ENCODE results near the gene FAM24B.

FAM24B gene

GRCh38 chr10:122830273-122830964 lies 49.0 kb downstream of the FAM24B start (continued):
- TF ChIP-seq POU6F1 (CRISPR knock-in tag; IDR thresholded peaks at IDR 0.05; ENCODE audit: borderline replicate concordance, low read depth) = no peak
- no peak for TF ChIP-seq CREB5 (CRISPR knock-in tag; IDR thresholded peaks at IDR 0.05; ENCODE audit: low read depth)
- no peak for TF ChIP-seq TOX (CRISPR knock-in tag; IDR thresholded peaks at IDR 0.05; ENCODE audit: borderline replicate concordance)

DNA sequence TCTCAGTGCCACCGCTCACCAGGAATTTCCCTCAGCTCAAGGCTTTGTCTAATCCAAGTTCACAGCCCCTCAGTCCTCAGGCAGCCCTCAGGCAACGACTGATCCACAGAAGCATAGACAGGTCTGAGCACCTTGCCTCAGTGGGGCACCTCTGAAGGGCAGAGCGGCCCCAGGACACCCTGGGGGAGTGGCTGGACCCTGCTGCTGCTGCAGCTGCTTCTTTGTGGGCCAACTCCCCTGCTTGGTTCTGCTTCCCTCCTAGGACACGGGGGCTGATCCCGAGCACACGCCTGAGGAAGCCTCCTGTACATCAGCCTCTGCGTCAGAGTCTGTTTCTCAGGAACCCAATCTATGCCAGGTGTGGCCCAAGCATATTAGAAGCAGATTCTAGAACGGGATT lies 49.9 kb downstream of the FAM24B start:
- ATAC-seq = no peak
- TF ChIP-seq CREB5 (CRISPR knock-in tag; IDR thresholded peaks at IDR 0.05; ENCODE audit: low read depth) (no peak), ARNTL (CRISPR knock-in tag; IDR thresholded peaks at IDR 0.05; ENCODE audit: borderline replicate concordance, low read depth) (no peak), ISL1 (CRISPR knock-in tag; IDR thresholded peaks at IDR 0.05) (no peak), ZFP30 (CRISPR knock-in tag; IDR thresholded peaks at IDR 0.05) (no peak), ZC3H10 (CRISPR knock-in tag; IDR thresholded peaks at IDR 0.05) (no peak), ESRRG (CRISPR knock-in tag; IDR thresholded peaks at IDR 0.05) (no peak), ZNF8 (CRISPR knock-in tag; IDR thresholded peaks at IDR 0.05) (no peak), PPARA (CRISPR knock-in tag; IDR thresholded peaks at IDR 0.05; ENCODE audit: borderline replicate concordance) (no peak), TOX (CRISPR knock-in tag; IDR thresholded peaks at IDR 0.05; ENCODE audit: borderline replicate concordance) (no peak), GLIS3 (CRISPR knock-in tag; IDR thresholded peaks at IDR 0.05) (no peak), ZNF70 (CRISPR knock-in tag; IDR thresholded peaks at IDR 0.05) (no peak), OSR1 (CRISPR knock-in tag; IDR thresholded peaks at IDR 0.05) (no peak), RARB (CRISPR knock-in tag; IDR thresholded peaks at IDR 0.05) (no peak), TCF4 (CRISPR knock-in tag; IDR thresholded peaks at IDR 0.05; ENCODE audit: borderline replicate concordance) (no peak)
- TF ChIP-seq, protein P1, sequence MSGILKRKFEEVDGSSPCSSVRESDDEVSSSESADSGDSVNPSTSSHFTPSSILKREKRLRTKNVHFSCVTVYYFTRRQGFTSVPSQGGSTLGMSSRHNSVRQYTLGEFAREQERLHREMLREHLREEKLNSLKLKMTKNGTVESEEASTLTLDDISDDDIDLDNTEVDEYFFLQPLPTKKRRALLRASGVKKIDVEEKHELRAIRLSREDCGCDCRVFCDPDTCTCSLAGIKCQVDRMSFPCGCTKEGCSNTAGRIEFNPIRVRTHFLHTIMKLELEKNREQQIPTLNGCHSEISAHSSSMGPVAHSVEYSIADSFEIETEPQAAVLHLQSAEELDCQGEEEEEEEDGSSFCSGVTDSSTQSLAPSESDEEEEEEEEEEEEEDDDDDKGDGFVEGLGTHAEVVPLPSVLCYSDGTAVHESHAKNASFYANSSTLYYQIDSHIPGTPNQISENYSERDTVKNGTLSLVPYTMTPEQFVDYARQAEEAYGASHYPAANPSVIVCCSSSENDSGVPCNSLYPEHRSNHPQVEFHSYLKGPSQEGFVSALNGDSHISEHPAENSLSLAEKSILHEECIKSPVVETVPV (CRISPR knock-in tag; IDR thresholded peaks at IDR 0.05) = no peak

DNA sequence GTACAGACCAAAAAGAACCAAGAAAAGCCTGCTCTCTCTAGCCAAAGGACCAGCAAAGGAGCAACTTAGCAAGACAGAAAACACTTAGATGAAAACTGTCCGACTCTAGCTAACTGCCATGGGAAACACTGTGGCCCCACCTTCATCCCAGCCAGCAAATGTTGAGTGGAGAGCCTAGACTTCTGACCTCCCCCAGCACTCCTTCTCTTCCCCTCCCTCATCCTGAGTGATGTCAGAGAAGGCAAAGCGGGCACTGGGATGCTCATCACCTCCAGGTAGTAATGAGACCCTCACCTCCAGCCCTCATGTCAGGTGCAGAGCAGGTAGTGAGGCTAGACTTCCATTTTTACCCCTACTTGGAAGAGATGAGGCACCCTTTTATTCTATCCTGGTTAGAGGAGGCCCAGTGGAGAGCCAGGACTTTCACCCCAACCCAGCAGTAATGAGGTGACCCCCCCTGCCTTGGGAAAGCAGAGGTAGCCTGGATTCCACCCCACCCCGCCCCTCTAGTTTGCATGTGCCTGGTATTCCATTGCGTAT lies 50.6 kb downstream of the FAM24B start:
- TF ChIP-seq ARNTL (CRISPR knock-in tag; IDR thresholded peaks at IDR 0.05; ENCODE audit: borderline replicate concordance, low read depth) (no peak), ESRRG (CRISPR knock-in tag; IDR thresholded peaks at IDR 0.05) (no peak), ZNF70 (CRISPR knock-in tag; IDR thresholded peaks at IDR 0.05) (no peak), TCF4 (CRISPR knock-in tag; IDR thresholded peaks at IDR 0.05; ENCODE audit: borderline replicate concordance) (no peak), PPARA (CRISPR knock-in tag; IDR thresholded peaks at IDR 0.05; ENCODE audit: borderline replicate concordance) (no peak), ZNF8 (CRISPR knock-in tag; IDR thresholded peaks at IDR 0.05) (no peak), ZFP3 (CRISPR knock-in tag; IDR thresholded peaks at IDR 0.05) (no peak), BACH2 (CRISPR knock-in tag; IDR thresholded peaks at IDR 0.05; ENCODE audit: borderline replicate concordance) (no peak), ISL1 (CRISPR knock-in tag; IDR thresholded peaks at IDR 0.05) (no peak), ZFP30 (CRISPR knock-in tag; IDR thresholded peaks at IDR 0.05) (no peak), TOX (CRISPR knock-in tag; IDR thresholded peaks at IDR 0.05; ENCODE audit: borderline replicate concordance) (no peak), OSR1 (CRISPR knock-in tag; IDR thresholded peaks at IDR 0.05) (no peak)
- TF ChIP-seq, protein P2, sequence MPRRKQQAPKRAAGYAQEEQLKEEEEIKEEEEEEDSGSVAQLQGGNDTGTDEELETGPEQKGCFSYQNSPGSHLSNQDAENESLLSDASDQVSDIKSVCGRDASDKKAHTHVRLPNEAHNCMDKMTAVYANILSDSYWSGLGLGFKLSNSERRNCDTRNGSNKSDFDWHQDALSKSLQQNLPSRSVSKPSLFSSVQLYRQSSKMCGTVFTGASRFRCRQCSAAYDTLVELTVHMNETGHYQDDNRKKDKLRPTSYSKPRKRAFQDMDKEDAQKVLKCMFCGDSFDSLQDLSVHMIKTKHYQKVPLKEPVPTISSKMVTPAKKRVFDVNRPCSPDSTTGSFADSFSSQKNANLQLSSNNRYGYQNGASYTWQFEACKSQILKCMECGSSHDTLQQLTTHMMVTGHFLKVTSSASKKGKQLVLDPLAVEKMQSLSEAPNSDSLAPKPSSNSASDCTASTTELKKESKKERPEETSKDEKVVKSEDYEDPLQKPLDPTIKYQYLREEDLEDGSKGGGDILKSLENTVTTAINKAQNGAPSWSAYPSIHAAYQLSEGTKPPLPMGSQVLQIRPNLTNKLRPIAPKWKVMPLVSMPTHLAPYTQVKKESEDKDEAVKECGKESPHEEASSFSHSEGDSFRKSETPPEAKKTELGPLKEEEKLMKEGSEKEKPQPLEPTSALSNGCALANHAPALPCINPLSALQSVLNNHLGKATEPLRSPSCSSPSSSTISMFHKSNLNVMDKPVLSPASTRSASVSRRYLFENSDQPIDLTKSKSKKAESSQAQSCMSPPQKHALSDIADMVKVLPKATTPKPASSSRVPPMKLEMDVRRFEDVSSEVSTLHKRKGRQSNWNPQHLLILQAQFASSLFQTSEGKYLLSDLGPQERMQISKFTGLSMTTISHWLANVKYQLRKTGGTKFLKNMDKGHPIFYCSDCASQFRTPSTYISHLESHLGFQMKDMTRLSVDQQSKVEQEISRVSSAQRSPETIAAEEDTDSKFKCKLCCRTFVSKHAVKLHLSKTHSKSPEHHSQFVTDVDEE (CRISPR knock-in tag; IDR thresholded peaks at IDR 0.05) = no peak
- TF ChIP-seq, protein P3, sequence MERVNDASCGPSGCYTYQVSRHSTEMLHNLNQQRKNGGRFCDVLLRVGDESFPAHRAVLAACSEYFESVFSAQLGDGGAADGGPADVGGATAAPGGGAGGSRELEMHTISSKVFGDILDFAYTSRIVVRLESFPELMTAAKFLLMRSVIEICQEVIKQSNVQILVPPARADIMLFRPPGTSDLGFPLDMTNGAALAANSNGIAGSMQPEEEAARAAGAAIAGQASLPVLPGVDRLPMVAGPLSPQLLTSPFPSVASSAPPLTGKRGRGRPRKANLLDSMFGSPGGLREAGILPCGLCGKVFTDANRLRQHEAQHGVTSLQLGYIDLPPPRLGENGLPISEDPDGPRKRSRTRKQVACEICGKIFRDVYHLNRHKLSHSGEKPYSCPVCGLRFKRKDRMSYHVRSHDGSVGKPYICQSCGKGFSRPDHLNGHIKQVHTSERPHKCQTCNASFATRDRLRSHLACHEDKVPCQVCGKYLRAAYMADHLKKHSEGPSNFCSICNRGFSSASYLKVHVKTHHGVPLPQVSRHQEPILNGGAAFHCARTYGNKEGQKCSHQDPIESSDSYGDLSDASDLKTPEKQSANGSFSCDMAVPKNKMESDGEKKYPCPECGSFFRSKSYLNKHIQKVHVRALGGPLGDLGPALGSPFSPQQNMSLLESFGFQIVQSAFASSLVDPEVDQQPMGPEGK (CRISPR knock-in tag; IDR thresholded peaks at IDR 0.05; ENCODE audit: borderline replicate concordance) = no peak

More for the DNA sequence above, 50.6 kb downstream of the FAM24B start:
- no peak for ATAC-seq

Measured in SK-N-SH treated with all-trans-retinoic acid at 6 μM for 48 hours (cell line).